Body of pancreas (tissue), 4 donors: ENCODE data around the gene TAAR6. TPM values are rescaled to one million over a fixed set of nuclear protein-coding genes. Genes with fewer than 3 reads are reported as not detected.

ENCODE experiments used
- ATAC-seq: fragments of 150-250 bp; one replicate; pipeline ENCODE4 v1.9.1; 2016
- DNase-seq, 4 donors: peaks; one replicate each; pipeline ENCODE4 v3.0.0-alpha.2; 2019
- H3K27ac ChIP-seq, 4 donors: fragments of 200-600 bp; sonication (generic); 1 replicate in 3 of 4; 2 replicates in 1 of 4; pipeline versions ENCODE4 v1.5.1 to v1.6.1; 2016 to 2019; ENCODE audit warnings: mild to moderate bottlenecking in 1 of 4, mixed read lengths in 1 of 4, moderate library complexity in 1 of 4
- H3K27me3 ChIP-seq, 2 donors: fragments of 200-600 bp; sonication (generic); one replicate each; pipeline ENCODE4 v1.6.0; 2016; ENCODE audit warnings: mild to moderate bottlenecking in 1 of 2
- H3K36me3 ChIP-seq, 2 donors: fragments of 200-600 bp; sonication (generic); replicated peaks in 1 of 2; 2 replicates each; pipeline ENCODE4 v1.5.1; 2016; ENCODE audit warnings: low read depth in 2 of 2; ENCODE audit not compliant: insufficient read depth in 1 of 2
- H3K4me1 ChIP-seq: fragments of 200-600 bp; sonication (generic); one replicate; pipeline ENCODE4 v1.6.0; 2016
- H3K4me3 ChIP-seq, 2 donors: fragments of 200-600 bp; sonication (generic); 1 replicate in 1 of 2; 2 replicates in 1 of 2; pipeline ENCODE4 v1.5.1; 2016 to 2019
- H3K9me3 ChIP-seq, 3 donors: fragments of 200-600 bp; sonication (generic); 1 replicate in 2 of 3; 2 replicates in 1 of 3; pipeline ENCODE4 v1.5.1; 2016
- CTCF ChIP-seq, 7 experiments: fragments of 450-650 bp in 4 of 7; fragments of 200-600 bp in 3 of 7; sonication (generic) in 3 of 7; IDR thresholded peaks; one replicate each; pipeline ENCODE4 v1.5.1; 2016 to 2019; ENCODE audit warnings: antibody characterized with exemption in 7 of 7
- POLR2A ChIP-seq, 3 donors: fragments of 450-650 bp; IDR thresholded peaks; one replicate each; pipeline ENCODE4 v1.6.1; 2016; ENCODE audit warnings: antibody characterized with exemption in 3 of 3, mild to moderate bottlenecking in 2 of 3
- WGBS, 2 donors: methylation state at CpG; one replicate each; pipeline ENCODE4 v1.1.5; 2017; 5-methylcytosine and 5-hydroxymethylcytosine counted together
- intact Hi-C: fragments of 100-400 bp; cut with DNase I; formaldehyde crosslinking; loops from one replicate; pipeline ENCODE4 v1.15.1; 2023
- total RNA-seq, 2 donors: library from RNA; depleted of rRNA; stranded (reverse); fragments of >200 nt; gene quantifications; one replicate each; pipeline ENCODE4 v1.1.0, GENCODE V29; 2016

TAAR6 gene
- total RNA-seq, 2 donors from 2014 or later = not detected

- ATAC-seq (no peak), DNase-seq (no peak)
- Histone ChIP-seq H3K4me1 (peaks cover 6% of the 10 kb centered on the region), H3K27ac (no peak overlapping the region), H3K9me3 (no peaks in the 10 kb centered on the region), H3K4me3 (no peak overlapping the region), H3K27me3 (no peaks in the 10 kb centered on the region), H3K36me3 (no peaks in the 10 kb centered on the region)
- WGBS, 2 donors = 46 to 60% methylated on average over 2 of the region's 2 CpGs
- intact Hi-C loops = no loop called here
- TF ChIP-seq CTCF (IDR thresholded peaks at IDR 0.05) = no peak
- TF ChIP-seq POLR2A (IDR thresholded peaks at IDR 0.05) = no peak
These were observed 17.3 kb downstream of the TAAR6 start for GRCh38 chr6:132587424-132587823.

- H3K9me3 ChIP-seq = no peaks in the 10 kb centered on the region
- H3K4me3 ChIP-seq = no peak within 1 kb of the TSS
- DNase-seq (no peak), ATAC-seq (no peak)
- H3K27ac ChIP-seq = no peak within 1 kb of the TSS
- no peak for TF ChIP-seq POLR2A (IDR thresholded peaks at IDR 0.05)
- H3K36me3 ChIP-seq = no peaks in the 10 kb centered on the region
- intact Hi-C loops = no loop called here
- no peaks in the 10 kb centered on the region for H3K27me3 ChIP-seq
- H3K4me1 ChIP-seq = peaks cover 6% of the 10 kb centered on the region
- WGBS, 2 donors = 78 to 85% methylated on average over 5 of the region's 5 CpGs
These were observed 19.3 kb downstream of the TAAR6 start, which contains the start of gene TAAR5 for GRCh38 chr6:132589454-132589853. Gene TAAR5 (minus strand): TSS chr6:132589741. CDS start chr6:132589686, 55 bp downstream.

- no peaks in the 10 kb centered on the region for H3K27me3 ChIP-seq
- 13 to 25% methylated on average over 1 of the region's 1 CpG for WGBS, 2 donors
- TF ChIP-seq CTCF (IDR thresholded peaks at IDR 0.05) (no peak), POLR2A (IDR thresholded peaks at IDR 0.05) (no peak)
- H3K4me1 ChIP-seq = peaks cover 6% of the 10 kb centered on the region
- no peaks in the 10 kb centered on the region for H3K36me3 ChIP-seq
- no peak overlapping the region for H3K27ac ChIP-seq
- ATAC-seq (peak; percentile 27), DNase-seq (peak in 2 of 4 donors; percentile 8 to 12)
- no peaks in the 10 kb centered on the region for H3K9me3 ChIP-seq
- H3K4me3 ChIP-seq = no peak overlapping the region
- intact Hi-C loops = no loop called here
These were observed 20.2 kb downstream of the TAAR6 start for GRCh38 chr6:132590362-132590761.

GRCh38 chr6:132592855-132593254 is 22.7 kb downstream of the TAAR6 start:
- 75 to 97% methylated on average over 2 of the region's 2 CpGs for WGBS, 2 donors
- peaks cover 6% of the 10 kb centered on the region for H3K4me1 ChIP-seq
- H3K27ac ChIP-seq = no peak overlapping the region
- H3K9me3 ChIP-seq = no peaks in the 10 kb centered on the region
- no peaks in the 10 kb centered on the region for H3K36me3 ChIP-seq
- intact Hi-C loops = no loop called here
- DNase-seq (no peak), ATAC-seq (no peak)
- no peak overlapping the region for H3K4me3 ChIP-seq
- no peak for TF ChIP-seq CTCF (IDR thresholded peaks at IDR 0.05)
- no peak for TF ChIP-seq POLR2A (IDR thresholded peaks at IDR 0.05)
- H3K27me3 ChIP-seq = no peaks in the 10 kb centered on the region

GRCh38 chr6:132596201-132596600 is 26.1 kb downstream of the TAAR6 start:
- intact Hi-C loops = no loop called here

More at GRCh38 chr6:132596201-132596600, 26.1 kb downstream of the TAAR6 start:
- no peaks in the 10 kb centered on the region for H3K9me3 ChIP-seq
- TF ChIP-seq CTCF (IDR thresholded peaks at IDR 0.05) (no peak), POLR2A (IDR thresholded peaks at IDR 0.05) (no peak)
- ATAC-seq (peak; percentile 27), DNase-seq (no peak)
- H3K36me3 ChIP-seq = no peaks in the 10 kb centered on the region
- no peaks in the 10 kb centered on the region for H3K4me1 ChIP-seq
- H3K27me3 ChIP-seq = no peaks in the 10 kb centered on the region
- no peak overlapping the region for H3K27ac ChIP-seq
- 26 to 31% methylated on average over 6 of the region's 6 CpGs for WGBS, 2 donors
- H3K4me3 ChIP-seq = no peak overlapping the region
